Dermis blood vessel endothelial cell (primary cell): ENCODE results near the gene ZNF668. TPM values are rescaled to one million over a fixed set of nuclear protein-coding genes. Genes with fewer than 3 reads are reported as not detected.

Experiments
- total RNA-seq: library from RNA; depleted of rRNA; stranded (reverse); fragments of >200 nt; gene quantifications from 2 replicates; pipeline ENCODE4 v1.2.3, GENCODE V29; 2014

The ZNF668 gene
- total RNA-seq, 1 donor from 2014 or later: 9.0 TPM

Other genes starting within 250 kb of the ZNF668 start
- gene BCL7C, start 180.2 kb downstream of the ZNF668 start, total RNA-seq: 40.0 and 58.0 TPM in 2 replicates
- 0.17 and 0.70 TPM in 2 replicates for gene CTF1, start 177.6 kb downstream of the ZNF668 start, total RNA-seq
- gene FBXL19, start 150.7 kb downstream of the ZNF668 start, total RNA-seq: 21.8 and 26.7 TPM in 2 replicates
- 40.2 and 42.4 TPM in 2 replicates for gene ORAI3, start 125.2 kb downstream of the ZNF668 start, total RNA-seq
- 2.6 and 5.3 TPM in 2 replicates for gene SETD1A, start 116.5 kb downstream of the ZNF668 start, total RNA-seq
- gene HSD3B7, start 89.0 kb downstream of the ZNF668 start, total RNA-seq: 21.0 and 26.4 TPM in 2 replicates
- 0.51 and 0.70 TPM in 2 replicates for gene STX1B, start 63.6 kb downstream of the ZNF668 start, total RNA-seq
- 22.9 and 26.2 TPM in 2 replicates for gene STX4, start 40.7 kb downstream of the ZNF668 start, total RNA-seq
- 16.0 and 17.4 TPM in 2 replicates for gene ZNF646, start 182 bp upstream of the ZNF668 start, total RNA-seq
- gene PRSS53, start 14.7 kb upstream of the ZNF668 start, total RNA-seq: 0.88 and 2.0 TPM in 2 replicates
- 67.6 and 109 TPM in 2 replicates for gene VKORC1, start 20.6 kb upstream of the ZNF668 start, total RNA-seq
- gene BCKDK, start 34.1 kb upstream of the ZNF668 start, total RNA-seq: 18.4 and 36.2 TPM in 2 replicates
- 38.3 and 45.6 TPM in 2 replicates for gene KAT8, start 43.4 kb upstream of the ZNF668 start, total RNA-seq
- gene PRSS8, start 61.5 kb upstream of the ZNF668 start, total RNA-seq: not detected in 2 replicates
- 0.51 TPM in 1 of 2 replicates, not detected in the other for gene PRSS36, start 75.8 kb upstream of the ZNF668 start, total RNA-seq
- 68.2 and 71.3 TPM in 2 replicates for gene FUS, start 105.9 kb upstream of the ZNF668 start, total RNA-seq
- gene PYCARD, start 128.5 kb upstream of the ZNF668 start, total RNA-seq: 74.5 and 101 TPM in 2 replicates
- not detected in 2 replicates for gene TRIM72, start 139.9 kb upstream of the ZNF668 start, total RNA-seq
- not detected in 2 replicates for gene PYDC1, start 142.9 kb upstream of the ZNF668 start, total RNA-seq
- gene ITGAM, start 185.7 kb upstream of the ZNF668 start, total RNA-seq: 0.34 TPM in 1 of 2 replicates, not detected in the other